A204.1 (cell line): Measurements from ENCODE around the gene OR51G2.

ENCODE experiments used
- FAIRE-seq: peaks from 2 replicates; lab custom pipeline; 2012; peaks lifted over from hg19 to GRCh38; lab: Jason Lieb, UNC

Gene OR51G2

DNA sequence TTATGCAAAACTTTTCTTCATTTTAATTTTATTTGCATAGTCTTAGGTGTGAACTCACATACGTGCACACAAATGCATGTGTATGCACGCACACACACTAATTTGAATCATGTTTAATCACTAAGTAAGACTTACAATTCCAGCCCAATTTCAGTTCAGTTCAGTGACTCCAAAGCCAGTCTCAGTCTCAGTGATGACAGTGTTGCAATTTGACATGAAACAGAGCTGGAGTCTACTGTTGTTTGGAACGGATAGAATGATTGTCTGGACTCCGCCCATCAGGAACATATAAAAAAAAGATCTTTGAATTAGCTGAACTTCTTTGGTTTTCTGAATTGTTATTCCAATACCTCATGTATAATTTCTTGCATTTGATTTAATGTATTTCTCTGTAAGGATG, 55.3 kb downstream of the OR51G2 start:
- FAIRE-seq, result no peak
